ENCODE results near the gene LENEP.

Gene LENEP

GRCh38 chr1:155017946-155018316 lies 24.5 kb downstream of the LENEP start:
- Histone ChIP-seq H3K4me2 (ENCODE audit: insufficient read depth, low read length, poor library complexity, severe bottlenecking) (peak overlapping the region; percentile 68), H3K27ac (replicated peaks; ENCODE audit: low read length) (peak overlapping the region; percentile 88)
- WGBS, 2 donors (ENCODE audit: extremely low coverage in 2 of 2, insufficient read length in 2 of 2, insufficient replicate concordance in 1 of 2): no CpG with 5 or more reads among the region's 6 CpGs

DNA sequence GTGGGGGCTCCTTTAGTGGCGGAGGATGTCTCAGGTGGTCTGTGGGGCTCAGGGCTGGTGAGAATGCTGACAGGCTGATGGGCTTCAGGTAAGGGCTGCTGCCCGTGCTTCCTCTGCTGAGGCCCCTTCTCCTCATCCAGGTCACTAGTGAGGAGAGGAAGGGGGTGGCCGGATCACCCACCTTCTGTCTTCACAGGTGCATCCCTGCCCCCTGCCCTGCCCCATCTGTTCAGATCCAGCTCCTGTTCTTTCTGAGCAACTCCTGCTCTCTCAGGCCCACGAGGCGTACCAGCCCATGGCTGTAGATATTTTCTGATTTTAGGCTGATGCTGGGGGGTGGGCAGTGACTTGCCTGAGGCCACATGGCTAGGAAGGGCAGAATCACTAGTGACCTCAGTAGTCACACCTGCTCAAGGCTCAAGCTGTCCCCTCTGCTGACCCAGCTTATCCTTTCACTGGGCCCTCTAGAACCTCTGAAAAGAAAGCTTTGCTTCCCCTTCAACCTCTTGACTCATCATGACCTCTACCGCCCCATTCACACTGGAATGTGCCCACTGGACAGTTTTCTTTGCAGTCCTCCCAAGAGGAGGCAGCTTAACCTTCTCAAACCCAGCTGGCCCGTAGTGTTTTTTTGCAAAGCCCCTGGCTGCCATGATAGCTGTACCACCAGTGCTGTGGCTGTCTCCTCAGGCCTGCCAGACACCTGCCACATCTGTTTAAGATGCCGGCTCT lies 25.4 kb downstream of the LENEP start:
- peak; percentile 36 for DNase-seq (ENCODE audit: low spot score)
- no CpG with 5 or more reads among the region's 8 CpGs for WGBS, 2 donors (ENCODE audit: extremely low coverage in 2 of 2, insufficient read length in 2 of 2, insufficient replicate concordance in 1 of 2)

More at GRCh38 chr1:155017946-155018316, 24.5 kb downstream of the LENEP start:
- no peaks in the 10 kb centered on the region for H3K27me3 ChIP-seq (ENCODE audit: control insufficient read depth in 3 of 3, insufficient read depth in 3 of 3, low read depth in 1 of 3, low read length in 3 of 3)
- H3K18ac ChIP-seq (ENCODE audit: low read length): no peak overlapping the region
- peak overlapping the region; percentile 91 for H2AFZ ChIP-seq (ENCODE audit: low read length)
- H3K36me3 ChIP-seq (replicated peaks in 1 of 2; ENCODE audit: control insufficient read depth in 2 of 2, insufficient read depth in 2 of 2, low read length in 2 of 2): peaks cover 14% of the 10 kb centered on the region in 2 donors
- no peak overlapping the region for H4K8ac ChIP-seq (ENCODE audit: low read depth, low read length)
- H3K9ac ChIP-seq (ENCODE audit: low read depth, low read length, poor library complexity): no peak overlapping the region
- no peak overlapping the region for H3K4ac ChIP-seq (ENCODE audit: low read length)
- H2BK12ac ChIP-seq (ENCODE audit: low read length): no peak overlapping the region
- no peak overlapping the region for H3K23ac ChIP-seq (ENCODE audit: low read depth, low read length, poor library complexity)
- H3K79me1 ChIP-seq (ENCODE audit: low read depth, low read length): no peaks in the 10 kb centered on the region
- no peak overlapping the region for H2BK15ac ChIP-seq (ENCODE audit: low read length)
- peak overlapping the region; percentile 79 for H2BK5ac ChIP-seq (ENCODE audit: low read length)
- H3K4me3 ChIP-seq (ENCODE audit: low read length in 2 of 2): no peak overlapping the region
- H2AK5ac ChIP-seq (ENCODE audit: low read depth, low read length): peak overlapping the region; percentile 88
- H3K14ac ChIP-seq (ENCODE audit: low read length): no peak overlapping the region
- DNase-seq (ENCODE audit: low spot score): no peak
- H2BK120ac ChIP-seq (ENCODE audit: low read depth, low read length): no peak overlapping the region
- no peak overlapping the region for H4K91ac ChIP-seq (ENCODE audit: low read depth, low read length, poor library complexity)
- H3K4me1 ChIP-seq (ENCODE audit: control insufficient read depth in 2 of 2, insufficient read depth in 1 of 2, low read depth in 1 of 2, low read length in 2 of 2): peaks cover 19 to 27% of the 10 kb centered on the region in 2 donors
- no peaks in the 10 kb centered on the region for H3K9me3 ChIP-seq (replicated peaks in 1 of 2; ENCODE audit: control insufficient read depth in 2 of 2, insufficient read depth in 1 of 2, low read depth in 1 of 2, low read length in 2 of 2)

GRCh38 chr1:155019377-155020245 lies 26.2 kb downstream of the LENEP start:
- Histone ChIP-seq H3K27me3 (ENCODE audit: control insufficient read depth in 3 of 3, insufficient read depth in 3 of 3, low read depth in 1 of 3, low read length in 3 of 3) (no peaks in the 10 kb centered on the region), H3K36me3 (replicated peaks in 1 of 2; ENCODE audit: control insufficient read depth in 2 of 2, insufficient read depth in 2 of 2, low read length in 2 of 2) (peaks cover 13 to 14% of the 10 kb centered on the region in 2 donors), H3K9ac (ENCODE audit: low read depth, low read length, poor library complexity) (no peak overlapping the region), H3K79me1 (ENCODE audit: low read depth, low read length) (no peaks in the 10 kb centered on the region), H2BK12ac (ENCODE audit: low read length) (no peak overlapping the region), H3K4me2 (ENCODE audit: insufficient read depth, low read length, poor library complexity, severe bottlenecking) (no peak overlapping the region), H3K23ac (ENCODE audit: low read depth, low read length, poor library complexity) (no peak overlapping the region), H2AFZ (ENCODE audit: low read length) (no peak overlapping the region), H2BK5ac (ENCODE audit: low read length) (no peak overlapping the region), H2BK120ac (ENCODE audit: low read depth, low read length) (no peak overlapping the region), H3K9me3 (replicated peaks in 1 of 2; ENCODE audit: control insufficient read depth in 2 of 2, insufficient read depth in 1 of 2, low read depth in 1 of 2, low read length in 2 of 2) (no peaks in the 10 kb centered on the region), H3K14ac (ENCODE audit: low read length) (peak overlapping the region; percentile 32), H2BK15ac (ENCODE audit: low read length) (no peak overlapping the region), H3K4ac (ENCODE audit: low read length) (peak overlapping the region; percentile 46), H3K27ac (replicated peaks; ENCODE audit: low read length) (peak overlapping the region; percentile 58), H2AK5ac (ENCODE audit: low read depth, low read length) (no peak overlapping the region), H3K4me3 (ENCODE audit: low read length in 2 of 2) (no peak overlapping the region), H4K8ac (ENCODE audit: low read depth, low read length) (no peak overlapping the region), H4K91ac (ENCODE audit: low read depth, low read length, poor library complexity) (no peak overlapping the region), H3K4me1 (ENCODE audit: control insufficient read depth in 2 of 2, insufficient read depth in 1 of 2, low read depth in 1 of 2, low read length in 2 of 2) (peaks cover 19 to 27% of the 10 kb centered on the region in 2 donors), H3K18ac (ENCODE audit: low read length) (peak overlapping the region; percentile 73)
- no CpG with 5 or more reads among the region's 11 CpGs for WGBS, 2 donors (ENCODE audit: extremely low coverage in 2 of 2, insufficient read length in 2 of 2, insufficient replicate concordance in 1 of 2)
- no peak for DNase-seq (ENCODE audit: low spot score)

More for the DNA sequence above, 25.4 kb downstream of the LENEP start:
- peak overlapping the region; percentile 32 for H3K14ac ChIP-seq (ENCODE audit: low read length)
- no peak overlapping the region for H2BK5ac ChIP-seq (ENCODE audit: low read length)
- peaks cover 14% of the 10 kb centered on the region in 2 donors for H3K36me3 ChIP-seq (replicated peaks in 1 of 2; ENCODE audit: control insufficient read depth in 2 of 2, insufficient read depth in 2 of 2, low read length in 2 of 2)
- no peak overlapping the region for H2BK15ac ChIP-seq (ENCODE audit: low read length)
- peak overlapping the region; percentile 58 for H3K27ac ChIP-seq (replicated peaks; ENCODE audit: low read length)
- no peak overlapping the region for H3K4ac ChIP-seq (ENCODE audit: low read length)
- H3K27me3 ChIP-seq (ENCODE audit: control insufficient read depth in 3 of 3, insufficient read depth in 3 of 3, low read depth in 1 of 3, low read length in 3 of 3): no peaks in the 10 kb centered on the region
- H3K4me2 ChIP-seq (ENCODE audit: insufficient read depth, low read length, poor library complexity, severe bottlenecking): no peak overlapping the region
- peak overlapping the region; percentile 63 for H3K9ac ChIP-seq (ENCODE audit: low read depth, low read length, poor library complexity)
- H3K23ac ChIP-seq (ENCODE audit: low read depth, low read length, poor library complexity): peak overlapping the region; percentile 8
- peaks cover 19 to 27% of the 10 kb centered on the region in 2 donors for H3K4me1 ChIP-seq (ENCODE audit: control insufficient read depth in 2 of 2, insufficient read depth in 1 of 2, low read depth in 1 of 2, low read length in 2 of 2)
- H4K91ac ChIP-seq (ENCODE audit: low read depth, low read length, poor library complexity): no peak overlapping the region
- peak overlapping the region; percentile 88 for H2AK5ac ChIP-seq (ENCODE audit: low read depth, low read length)
- no peak overlapping the region for H4K8ac ChIP-seq (ENCODE audit: low read depth, low read length)
- H3K18ac ChIP-seq (ENCODE audit: low read length): peak overlapping the region; percentile 91
- H2BK120ac ChIP-seq (ENCODE audit: low read depth, low read length): no peak overlapping the region
- no peak overlapping the region for H2BK12ac ChIP-seq (ENCODE audit: low read length)
- no peaks in the 10 kb centered on the region for H3K9me3 ChIP-seq (replicated peaks in 1 of 2; ENCODE audit: control insufficient read depth in 2 of 2, insufficient read depth in 1 of 2, low read depth in 1 of 2, low read length in 2 of 2)
- no peaks in the 10 kb centered on the region for H3K79me1 ChIP-seq (ENCODE audit: low read depth, low read length)
- H3K4me3 ChIP-seq (ENCODE audit: low read length in 2 of 2): no peak overlapping the region
- no peak overlapping the region for H2AFZ ChIP-seq (ENCODE audit: low read length)
